Measurements from ENCODE around the gene RNF207.

DNA sequence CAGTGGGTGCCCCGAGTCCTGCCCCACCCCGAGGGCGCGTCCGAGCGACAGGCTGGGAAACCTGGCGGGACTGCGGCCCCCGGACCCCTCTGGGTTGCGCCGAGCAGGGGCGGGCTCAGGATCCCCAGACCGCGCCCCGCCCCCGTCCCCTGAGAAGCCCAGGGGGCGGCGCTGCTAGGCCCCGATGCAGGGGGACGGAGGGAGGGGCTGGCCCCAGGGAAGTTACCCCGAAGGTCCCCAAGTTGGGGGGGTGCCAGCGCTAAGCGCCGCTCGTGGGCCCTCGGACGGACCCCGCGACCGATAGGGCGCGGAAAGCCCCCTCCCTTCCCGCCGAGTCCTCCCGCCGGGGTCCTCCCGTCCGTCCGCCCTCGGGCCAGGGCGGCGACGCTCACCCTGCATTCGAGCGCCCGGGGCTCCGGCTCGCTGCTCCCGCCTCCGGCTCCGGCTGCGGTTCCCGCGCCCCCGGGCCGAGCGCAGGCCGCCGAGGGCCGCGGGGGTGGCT lies 54.6 kb downstream of the RNF207 start:
- TF ChIP-seq EZH2 (optimal IDR thresholded peaks at IDR 0.05; ENCODE audit: low read depth, low read length) (no peak), EZH2phosphoT487 (IDR thresholded peaks at IDR 0.05; ENCODE audit: low read length) (no peak)
- TF ChIP-seq, protein P1, sequence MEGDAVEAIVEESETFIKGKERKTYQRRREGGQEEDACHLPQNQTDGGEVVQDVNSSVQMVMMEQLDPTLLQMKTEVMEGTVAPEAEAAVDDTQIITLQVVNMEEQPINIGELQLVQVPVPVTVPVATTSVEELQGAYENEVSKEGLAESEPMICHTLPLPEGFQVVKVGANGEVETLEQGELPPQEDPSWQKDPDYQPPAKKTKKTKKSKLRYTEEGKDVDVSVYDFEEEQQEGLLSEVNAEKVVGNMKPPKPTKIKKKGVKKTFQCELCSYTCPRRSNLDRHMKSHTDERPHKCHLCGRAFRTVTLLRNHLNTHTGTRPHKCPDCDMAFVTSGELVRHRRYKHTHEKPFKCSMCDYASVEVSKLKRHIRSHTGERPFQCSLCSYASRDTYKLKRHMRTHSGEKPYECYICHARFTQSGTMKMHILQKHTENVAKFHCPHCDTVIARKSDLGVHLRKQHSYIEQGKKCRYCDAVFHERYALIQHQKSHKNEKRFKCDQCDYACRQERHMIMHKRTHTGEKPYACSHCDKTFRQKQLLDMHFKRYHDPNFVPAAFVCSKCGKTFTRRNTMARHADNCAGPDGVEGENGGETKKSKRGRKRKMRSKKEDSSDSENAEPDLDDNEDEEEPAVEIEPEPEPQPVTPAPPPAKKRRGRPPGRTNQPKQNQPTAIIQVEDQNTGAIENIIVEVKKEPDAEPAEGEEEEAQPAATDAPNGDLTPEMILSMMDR (IDR thresholded peaks at IDR 0.05; ENCODE audit: low read length): no peak
